Neural progenitor cell (in vitro differentiated cells): ENCODE results near the gene EP400. TPM values are rescaled to one million over a fixed set of nuclear protein-coding genes. Genes with fewer than 3 reads are reported as not detected.

ENCODE experiments used
- DNase-seq: peaks from one replicate; pipeline ENCODE4 v3.0.0-alpha.2; 2016; ENCODE audit warnings: low spot score
- H2AFZ ChIP-seq: fragments of 200-600 bp; sonication (generic); replicated peaks from 2 replicates; pipeline ENCODE4 v1.6.1; 2016; ENCODE audit warnings: antibody characterized with exemption
- H3F3A ChIP-seq: fragments of 200-600 bp; sonication (generic); 2 replicates; pipeline ENCODE4 v1.6.1; 2016; ENCODE audit warnings: antibody characterized with exemption, low read depth
- H3K27ac ChIP-seq: fragments of 200-600 bp; sonication (generic); 2 replicates; pipeline ENCODE4 v1.5.1; 2016; ENCODE audit warnings: mild to moderate bottlenecking
- H3K27me3 ChIP-seq: fragments of 200-600 bp; sonication (generic); 2 replicates; pipeline ENCODE4 v1.6.1; 2016; ENCODE audit warnings: mild to moderate bottlenecking, moderate library complexity
- H3K36me3 ChIP-seq: fragments of 200-600 bp; sonication (generic); 2 replicates; pipeline ENCODE4 v1.5.1; 2016
- H3K4me1 ChIP-seq: fragments of 200-600 bp; sonication (generic); 2 replicates; pipeline ENCODE4 v1.6.1; 2016; ENCODE audit warnings: mixed run types
- H3K4me2 ChIP-seq: fragments of 200-600 bp; sonication (generic); 2 replicates; pipeline ENCODE4 v1.6.1; 2016
- H3K4me3 ChIP-seq: fragments of 200-600 bp; sonication (generic); 2 replicates; pipeline ENCODE4 v1.5.1; 2016
- H3K79me2 ChIP-seq: fragments of 200-600 bp; sonication (generic); 2 replicates; pipeline ENCODE4 v1.6.1; 2016; ENCODE audit warnings: low read depth
- H3K9ac ChIP-seq: fragments of 200-600 bp; sonication (generic); 2 replicates; pipeline ENCODE4 v1.6.1; 2016
- H3K9me3 ChIP-seq: fragments of 200-600 bp; sonication (generic); 2 replicates; pipeline ENCODE4 v1.5.1; 2016; ENCODE audit warnings: low read depth
- H4K20me1 ChIP-seq: fragments of 200-600 bp; sonication (generic); 2 replicates; pipeline ENCODE4 v1.6.1; 2016; ENCODE audit warnings: low read depth
- H3K27ac Mint-ChIP-seq: 3 replicates; pipeline ENCODE4 v1.8.0; 2021; ENCODE audit warnings: mixed read lengths
- H3K27me3 Mint-ChIP-seq: 2 replicates; pipeline ENCODE4 v1.8.0; 2022; ENCODE audit warnings: low read depth, mild to moderate bottlenecking, inconsistent platforms, moderate library complexity, mixed read lengths; ENCODE audit not compliant: insufficient read depth
- H3K36me3 Mint-ChIP-seq: 3 replicates; pipeline ENCODE4 v1.8.0; 2021; ENCODE audit warnings: mixed read lengths
- H3K4me1 Mint-ChIP-seq: 3 replicates; pipeline ENCODE4 v1.8.0; 2021; ENCODE audit warnings: mixed read lengths
- H3K4me3 Mint-ChIP-seq: 3 replicates; pipeline ENCODE4 v1.8.0; 2021; ENCODE audit warnings: mild to moderate bottlenecking, moderate library complexity, mixed read lengths
- H3K9me3 Mint-ChIP-seq: 3 replicates; pipeline ENCODE4 v1.8.0; 2020; ENCODE audit warnings: mixed read lengths
- CTCF ChIP-seq: fragments of 200-600 bp; sonication (generic); IDR thresholded peaks from 2 replicates; pipeline ENCODE4 v1.5.1; 2017; ENCODE audit warnings: antibody characterized with exemption, mild to moderate bottlenecking
- EZH2 ChIP-seq: fragments of 200-600 bp; sonication (generic); IDR thresholded peaks from 2 replicates; pipeline ENCODE4 v1.6.1; 2017; ENCODE audit warnings: antibody characterized with exemption, mild to moderate bottlenecking, moderate library complexity
- EZH2phosphoT487 ChIP-seq: fragments of 200-600 bp; sonication (generic); IDR thresholded peaks from 2 replicates; pipeline ENCODE4 v1.6.1; 2017; ENCODE audit warnings: antibody characterized with exemption
- total RNA-seq: library from RNA; depleted of rRNA; stranded (reverse); fragments of >200 nt; gene quantifications from 2 replicates; pipeline ENCODE4 v1.2.3, GENCODE V29; 2015; ENCODE audit warnings: low replicate concordance

The EP400 gene
- total RNA-seq, 1 donor from 2014 or later: 16.3 TPM

- DNase-seq: peak; percentile 90
Measured at GRCh38 chr12:132084621-132085290, 135.0 kb downstream of the EP400 start.

GRCh38 chr12:132085291-132085635, 135.5 kb downstream of the EP400 start:
- no peak overlapping the region for H3K9ac ChIP-seq
- H3K27me3 ChIP-seq: no peaks in the 10 kb centered on the region
- H3K4me1 ChIP-seq: peaks cover 4% of the 10 kb centered on the region
- peak; percentile 21 for DNase-seq
- H2AFZ ChIP-seq: no peak overlapping the region
- H3K9me3 ChIP-seq: no peaks in the 10 kb centered on the region
- H3K4me2 ChIP-seq: peak overlapping the region; percentile 75
- peaks cover 45% of the 10 kb centered on the region for H3K79me2 ChIP-seq
- Mint-ChIP-seq H3K27ac (peak overlapping the region; percentile 90), H3K27me3 (peaks cover 5% of the 10 kb centered on the region), H3K9me3 (no peaks in the 10 kb centered on the region), H3K4me1 (peaks cover 23% of the 10 kb centered on the region), H3K36me3 (peaks cover 9% of the 10 kb centered on the region), H3K4me3 (peak overlapping the region; percentile 88)
- peaks cover 11% of the 10 kb centered on the region for H4K20me1 ChIP-seq
- TF ChIP-seq EZH2: no peak
- no peak for TF ChIP-seq EZH2phosphoT487
- no peak for TF ChIP-seq CTCF
- no peak overlapping the region for H3K27ac ChIP-seq
- peaks cover 16% of the 10 kb centered on the region for H3F3A ChIP-seq
- H3K36me3 ChIP-seq: no peaks in the 10 kb centered on the region
- H3K4me3 ChIP-seq: peak overlapping the region; percentile 87

More at GRCh38 chr12:132084621-132085290, 135.0 kb downstream of the EP400 start:
- Histone ChIP-seq H3F3A (peaks cover 20% of the 10 kb centered on the region), H3K4me3 (peak overlapping the region; percentile 87), H2AFZ (peak overlapping the region; percentile 77), H3K4me2 (peak overlapping the region; percentile 75), H3K79me2 (peaks cover 40% of the 10 kb centered on the region), H3K36me3 (no peaks in the 10 kb centered on the region), H3K9ac (peak overlapping the region; percentile 73), H4K20me1 (peaks cover 11% of the 10 kb centered on the region), H3K27ac (no peak overlapping the region), H3K27me3 (no peaks in the 10 kb centered on the region), H3K9me3 (no peaks in the 10 kb centered on the region), H3K4me1 (peaks cover 4% of the 10 kb centered on the region)
- Mint-ChIP-seq H3K36me3 (peaks cover 9% of the 10 kb centered on the region), H3K9me3 (no peaks in the 10 kb centered on the region), H3K4me3 (peak overlapping the region; percentile 88), H3K4me1 (peaks cover 23% of the 10 kb centered on the region), H3K27ac (peak overlapping the region; percentile 90), H3K27me3 (peaks cover 5% of the 10 kb centered on the region)
- TF ChIP-seq CTCF: no peak
- TF ChIP-seq EZH2: no peak
- TF ChIP-seq EZH2phosphoT487: no peak

GRCh38 chr12:132089407-132089910, 139.7 kb downstream of the EP400 start:
- Histone ChIP-seq H3K27ac (no peak overlapping the region), H3K9ac (no peak overlapping the region), H3K4me2 (no peak overlapping the region), H3K9me3 (no peaks in the 10 kb centered on the region), H4K20me1 (peaks cover 11% of the 10 kb centered on the region), H3K36me3 (peaks cover 4% of the 10 kb centered on the region), H3K79me2 (peaks cover 58% of the 10 kb centered on the region), H3K4me1 (peaks cover 4% of the 10 kb centered on the region), H3K4me3 (no peak overlapping the region), H2AFZ (no peak overlapping the region), H3F3A (peaks cover 16% of the 10 kb centered on the region), H3K27me3 (no peaks in the 10 kb centered on the region)
- DNase-seq: no peak
- H3K27me3 Mint-ChIP-seq: peaks cover 4% of the 10 kb centered on the region
- H3K4me1 Mint-ChIP-seq: peaks cover 15% of the 10 kb centered on the region
- no peak overlapping the region for H3K4me3 Mint-ChIP-seq
- H3K9me3 Mint-ChIP-seq: no peaks in the 10 kb centered on the region
- TF ChIP-seq EZH2 (no peak), EZH2phosphoT487 (no peak), CTCF (no peak)
- no peak overlapping the region for H3K27ac Mint-ChIP-seq
- peaks cover 13% of the 10 kb centered on the region for H3K36me3 Mint-ChIP-seq
